GM13976 (cell line): ENCODE measurements around the gene KCNA5.

Experiments
- DNase-seq: peaks from one replicate; pipeline ENCODE4 v3.0.0; 2012; ENCODE audit warnings: low spot score
- CTCF ChIP-seq: IDR thresholded peaks from 2 replicates; pipeline ENCODE4 v1.5.1; 2012; ENCODE audit warnings: borderline replicate concordance, mild to moderate bottlenecking; ENCODE audit not compliant: insufficient read depth; ENCODE audit errors: extremely low read depth, missing control alignments, control extremely low read depth
- in situ Hi-C: fragments of 300-500 bp; cut with MboI; formaldehyde crosslinking; loops from one replicate; pipeline ENCODE4 v1.12.0; 2022; ENCODE audit warnings: low sequenced_read_pairs, mixed read lengths, inconsistent platforms; ENCODE audit not compliant: unreplicated experiment

KCNA5 gene

DNA sequence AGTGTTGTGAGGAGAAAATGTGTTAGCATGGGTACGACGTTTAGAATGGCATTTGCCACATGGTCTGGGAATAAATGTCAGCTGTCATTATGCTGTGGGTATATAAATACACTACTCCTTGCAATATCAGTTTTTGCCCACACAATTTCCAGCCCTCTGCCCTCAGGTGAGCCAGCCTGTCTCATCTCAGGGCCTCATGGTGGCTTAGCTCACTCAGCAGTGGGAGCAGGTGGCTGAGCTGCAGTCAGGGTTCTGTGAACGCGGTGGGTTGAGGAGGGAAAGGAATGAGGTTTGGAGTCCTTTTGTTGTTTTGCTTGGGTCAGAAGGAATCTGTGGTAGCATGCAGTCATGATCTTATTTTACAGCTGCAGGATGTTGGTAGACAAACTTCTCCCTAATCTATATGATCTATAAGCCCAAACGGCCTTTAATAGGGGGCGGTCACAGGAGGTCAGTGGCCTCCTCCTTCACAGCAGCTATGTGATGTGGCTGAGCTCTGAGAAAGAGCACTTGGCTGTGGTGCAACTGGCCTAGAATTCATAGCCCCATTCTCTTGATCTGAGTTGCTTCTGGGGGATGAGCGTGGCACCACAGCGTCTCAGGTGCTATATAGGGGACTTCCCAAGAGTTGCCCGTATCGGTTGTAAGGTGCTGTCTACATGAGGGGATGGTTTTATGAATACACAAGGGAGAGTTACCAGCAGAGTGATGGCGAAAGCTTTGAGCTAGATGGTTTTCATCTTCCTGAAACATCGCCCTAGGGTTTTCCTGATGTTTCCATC lies 27.8 kb upstream of the KCNA5 start:
- in situ Hi-C loops: no loop called here
- no peak for DNase-seq
- TF ChIP-seq CTCF: no peak

- TF ChIP-seq CTCF: no peak
- in situ Hi-C loops: no loop called here
- DNase-seq: no peak
These were observed 27.2 kb upstream of the KCNA5 start for GRCh38 chr12:5016526-5016925.

GRCh38 chr12:5017638-5018348 lies 25.9 kb upstream of the KCNA5 start:
- TF ChIP-seq CTCF: no peak
- DNase-seq: no peak
- in situ Hi-C loops: no loop called here

DNA sequence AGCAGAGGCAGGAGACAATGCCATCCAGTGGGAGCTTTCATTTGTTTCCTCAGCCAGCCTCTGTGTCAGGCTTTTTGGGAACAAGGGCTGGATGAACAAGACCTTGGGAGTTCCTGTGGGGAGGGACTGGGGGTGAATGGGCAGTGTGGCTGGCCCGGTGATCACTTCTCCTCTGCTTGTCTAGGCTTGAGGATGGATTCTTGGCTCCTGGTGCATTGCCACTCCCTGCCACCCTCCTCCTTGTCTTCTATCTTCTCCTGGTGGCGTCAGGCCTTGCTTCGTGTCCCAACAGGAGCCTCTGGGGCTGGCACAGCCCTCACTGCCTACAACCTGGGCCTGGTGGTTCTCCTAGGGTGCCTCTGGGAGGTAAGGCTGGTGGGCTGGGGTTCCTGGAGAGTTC lies 25.0 kb upstream of the KCNA5 start:
- no peak for DNase-seq
- no peak for TF ChIP-seq CTCF
- in situ Hi-C loops: no loop called here

GRCh38 chr12:5022025-5022424 lies 21.7 kb upstream of the KCNA5 start:
- in situ Hi-C loops: loop anchor here (5.0 kb wide), 1 partner anchor 55 kb away; no protein-coding TSS in a partner anchor
- DNase-seq: no peak
- no peak for TF ChIP-seq CTCF

- in situ Hi-C loops: loop anchor here (5.0 kb wide), 1 partner anchor 55 kb away; no protein-coding TSS in a partner anchor
- peak; percentile 85 for DNase-seq
- peak; percentile 96 for TF ChIP-seq CTCF
These were observed 21.1 kb upstream of the KCNA5 start for GRCh38 chr12:5022465-5023061.
